SK-N-DZ (cell line): ENCODE data around the gene KCNK17.

Experiments
- DNase-seq: peaks from one replicate; pipeline ENCODE4 v3.0.0-alpha.2; 2015; ENCODE audit warnings: low spot score

The KCNK17 gene

DNA sequence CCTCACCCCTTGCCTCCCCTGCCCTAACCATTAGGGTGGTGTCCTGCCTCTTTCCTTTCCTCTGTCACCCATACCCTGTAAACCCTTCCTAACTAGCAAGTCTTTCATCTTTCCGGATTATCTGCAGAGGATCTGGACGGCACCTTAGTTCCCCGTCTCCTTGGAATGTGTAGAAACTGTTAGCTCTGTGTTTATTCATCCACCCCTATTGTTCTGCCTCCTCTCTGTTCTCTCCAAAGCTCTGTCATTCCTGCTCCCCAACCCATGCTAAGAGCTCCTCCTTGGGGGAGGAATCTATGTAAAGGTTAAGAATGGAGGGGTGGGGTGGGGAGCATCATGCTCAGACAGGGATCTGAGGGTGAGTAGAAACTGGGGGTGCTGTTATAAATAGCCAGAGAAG lies 45.5 kb downstream of the KCNK17 start:
- no peak for DNase-seq

DNA sequence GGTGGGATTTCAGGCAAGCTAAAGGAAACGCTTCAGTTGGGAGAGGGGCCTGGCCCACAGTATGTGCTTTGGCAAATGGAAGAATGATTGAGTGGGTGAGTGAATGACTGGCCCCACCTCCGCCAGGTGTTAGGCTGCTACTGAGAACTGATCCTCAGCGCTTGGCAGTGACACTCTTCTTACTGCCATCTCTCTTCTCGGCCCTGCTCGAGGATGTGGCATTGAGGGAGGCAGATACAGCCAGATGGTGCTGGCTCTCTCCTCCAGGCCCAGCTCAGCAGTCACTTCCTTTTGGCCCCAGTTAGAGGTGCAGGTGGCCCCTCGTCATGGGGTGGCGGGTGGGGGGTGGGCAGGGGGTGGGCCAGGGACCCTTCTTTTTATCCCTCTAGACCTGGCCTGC lies 46.0 kb downstream of the KCNK17 start:
- DNase-seq: no peak

DNA sequence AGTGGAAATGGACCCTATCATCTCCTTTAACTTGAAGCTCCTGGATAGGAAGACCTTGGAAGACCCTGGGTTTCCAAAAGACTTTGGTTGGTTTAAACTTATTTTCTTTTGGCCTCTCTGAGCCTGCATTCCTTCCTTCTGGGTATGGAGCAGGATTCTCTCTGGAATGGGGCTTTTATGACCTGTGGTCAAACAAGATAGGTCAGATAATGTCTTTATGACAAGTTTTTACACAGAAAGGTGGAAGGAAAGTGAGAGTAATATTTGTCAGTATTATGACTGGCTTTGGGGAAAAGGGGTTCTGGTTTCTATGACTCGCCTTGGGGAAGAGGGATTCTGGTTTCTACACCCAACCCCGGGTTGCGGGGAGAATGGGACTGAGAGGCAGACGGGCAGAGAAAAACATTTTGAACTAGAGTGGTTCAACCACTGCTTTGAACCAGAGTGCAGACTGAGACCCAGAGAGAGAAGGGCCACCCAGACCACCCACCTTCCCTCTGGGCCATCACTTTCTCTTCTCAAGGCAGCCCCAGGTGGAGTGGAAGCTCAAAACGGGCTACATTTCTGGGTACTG lies 47.4 kb downstream of the KCNK17 start:
- DNase-seq: no peak

DNA sequence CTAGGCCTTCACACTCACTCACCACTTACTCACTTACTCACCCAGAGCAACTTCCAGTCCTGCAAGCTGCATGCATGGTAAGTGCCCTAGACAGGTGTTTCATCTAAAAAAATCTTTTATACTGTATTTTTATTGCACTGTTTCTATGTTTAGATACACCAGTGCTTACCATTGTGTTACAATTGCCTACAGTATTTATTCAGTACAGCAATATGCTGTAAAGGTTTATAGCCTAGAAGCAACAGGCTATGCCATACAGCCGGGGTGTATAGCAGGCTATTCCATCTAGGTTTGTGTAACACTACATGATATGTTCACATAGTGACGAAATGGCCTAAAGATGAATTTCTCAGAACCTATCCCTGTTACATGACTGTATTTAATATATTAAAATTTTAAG lies 47.8 kb downstream of the KCNK17 start:
- no peak for DNase-seq

- no peak for DNase-seq
These were observed 50.7 kb downstream of the KCNK17 start for GRCh38 chr6:39263303-39264037.

GRCh38 chr6:39261751-39262150 lies 52.5 kb downstream of the KCNK17 start:
- DNase-seq: no peak

DNA sequence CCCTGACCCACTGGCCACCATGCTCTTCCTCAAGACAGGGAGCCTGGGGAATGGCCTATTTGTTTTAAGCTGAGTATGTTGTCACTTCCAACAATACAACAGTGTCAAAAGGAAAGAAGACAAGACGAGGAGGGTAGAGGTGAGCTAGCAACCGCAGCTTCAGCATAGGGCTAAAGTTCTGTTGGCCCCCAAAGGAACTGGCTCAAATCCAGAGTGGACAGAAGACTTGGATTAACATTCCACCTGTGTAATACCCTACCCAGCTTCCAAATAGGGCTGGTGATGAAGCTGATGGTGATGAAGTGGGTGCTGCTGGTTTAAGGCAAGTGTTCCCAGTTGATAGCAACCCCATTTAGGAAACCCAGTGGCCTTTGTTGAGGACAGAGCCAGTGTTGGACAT lies 53.3 kb downstream of the KCNK17 start:
- DNase-seq: no peak

GRCh38 chr6:39260456-39260855 lies 53.8 kb downstream of the KCNK17 start:
- no peak for DNase-seq

DNA sequence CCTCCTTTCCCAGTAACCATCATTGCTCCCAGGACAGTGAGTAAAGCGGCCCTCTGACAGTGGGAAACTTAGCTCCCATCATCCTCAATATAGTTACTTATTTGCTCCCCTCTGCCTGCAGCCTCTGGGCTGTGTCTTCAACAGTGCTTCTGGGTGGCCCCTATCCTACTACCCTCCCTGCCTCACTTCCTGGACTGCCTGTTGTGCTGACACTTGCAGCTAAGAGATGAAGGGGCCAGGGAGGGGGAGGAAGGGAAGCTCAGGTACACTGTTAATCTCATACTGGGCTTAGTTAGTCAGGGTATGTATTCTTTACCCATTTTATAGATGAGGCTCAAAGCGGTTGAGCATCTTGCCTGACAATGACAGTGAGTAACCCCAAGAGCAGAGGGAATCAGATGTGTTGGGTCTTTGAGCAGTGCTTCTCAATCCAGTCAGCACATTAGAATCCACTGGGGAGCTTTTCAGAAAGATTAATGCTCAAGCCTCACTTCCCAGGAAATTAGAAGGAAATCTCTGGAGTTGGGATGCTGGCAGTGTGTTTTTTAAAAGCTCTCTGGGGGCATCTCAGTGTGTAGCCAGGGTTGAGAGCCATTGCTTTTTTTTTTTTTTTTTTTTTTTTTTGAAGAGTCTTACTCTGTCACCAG lies 57.8 kb downstream of the KCNK17 start:
- no peak for DNase-seq

DNA sequence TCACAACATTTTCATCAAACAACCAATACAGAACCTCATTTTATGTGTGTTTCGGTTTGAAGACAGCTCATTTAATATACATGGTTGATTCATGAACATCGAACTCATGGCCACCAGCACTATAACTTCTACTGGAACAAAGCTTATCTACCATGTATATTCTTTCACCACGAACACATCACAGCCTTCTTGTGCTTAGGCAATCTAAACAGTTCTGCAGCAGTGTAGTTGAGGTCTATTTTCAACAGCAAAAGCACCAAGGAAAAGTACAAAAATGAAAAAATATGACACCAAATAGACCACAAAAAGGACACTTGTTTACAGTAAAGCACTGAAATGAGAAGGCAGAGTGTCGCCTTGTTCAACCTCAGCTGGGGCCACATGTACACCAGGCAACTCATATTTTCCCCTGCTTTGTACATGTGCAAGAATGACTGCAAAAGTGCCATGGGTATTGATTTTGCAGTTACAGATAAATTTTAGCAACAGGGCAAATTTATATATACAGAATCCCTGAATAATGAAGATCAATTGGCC lies 59.2 kb downstream of the KCNK17 start:
- no peak for DNase-seq

- DNase-seq: peak; percentile 11
These were observed 62.8 kb downstream of the KCNK17 start for GRCh38 chr6:39251406-39251805.

GRCh38 chr6:39250507-39250906 lies 63.7 kb downstream of the KCNK17 start:
- no peak for DNase-seq

- no peak for DNase-seq
These were observed 64.9 kb downstream of the KCNK17 start for GRCh38 chr6:39249278-39249677.
